ENCODE measurements around the gene UGT1A9. TPM values are rescaled to one million over a fixed set of nuclear protein-coding genes. Genes with fewer than 3 reads are reported as not detected.

Gene UGT1A9
- total and polyA plus RNA-seq, 2 of the 4 experiments (the other 2 are of a cell fraction), result not detected

DNA sequence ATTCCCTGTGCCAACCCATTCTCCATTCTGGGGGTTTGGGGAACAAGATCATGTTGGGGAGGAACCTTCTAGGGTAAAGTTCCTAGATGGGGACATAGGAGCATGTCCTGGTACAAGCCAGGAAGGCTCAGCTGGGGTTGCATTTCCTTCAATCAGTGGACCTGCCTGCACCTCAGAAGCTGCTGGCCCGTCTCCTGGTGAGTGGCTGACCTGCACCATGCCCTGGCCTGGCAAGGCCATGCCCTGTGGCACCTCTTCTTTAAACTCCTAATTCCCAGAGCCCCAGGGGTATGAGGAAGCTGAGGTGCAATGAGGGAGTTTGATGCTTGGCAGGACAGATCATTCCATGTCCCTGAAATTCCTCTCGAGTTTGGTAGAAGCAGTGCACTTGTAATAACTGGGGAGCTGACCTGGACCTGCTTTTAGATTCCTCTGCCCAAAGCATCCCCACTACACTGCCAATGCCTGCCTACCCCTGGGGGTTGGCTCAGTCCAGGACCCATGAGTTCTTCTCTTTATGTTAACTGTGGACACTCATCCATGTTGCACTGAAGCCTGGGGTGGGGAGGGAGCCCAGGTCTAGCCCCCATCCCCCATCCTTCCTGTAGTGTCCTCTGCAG, 131.7 kb downstream of the UGT1A9 start:
- H4K5ac ChIP-seq (ENCODE audit: low read depth, low read length), result no peak overlapping the region
- peaks cover 29% of the 10 kb centered on the region for H3K27me3 ChIP-seq (ENCODE audit: control insufficient read depth, insufficient read depth, low read length)
- H2BK5ac ChIP-seq (ENCODE audit: low read depth, low read length, poor library complexity, severe bottlenecking), result no peak overlapping the region
- H2BK20ac ChIP-seq (ENCODE audit: low read depth, low read length), result no peak overlapping the region
- in situ Hi-C loops (cut with MboI; ENCODE audit: low sequenced_read_pairs), result no loop called here
- no peak overlapping the region for H3K18ac ChIP-seq (ENCODE audit: low read depth, low read length)
- TF ChIP-seq, protein P1, sequence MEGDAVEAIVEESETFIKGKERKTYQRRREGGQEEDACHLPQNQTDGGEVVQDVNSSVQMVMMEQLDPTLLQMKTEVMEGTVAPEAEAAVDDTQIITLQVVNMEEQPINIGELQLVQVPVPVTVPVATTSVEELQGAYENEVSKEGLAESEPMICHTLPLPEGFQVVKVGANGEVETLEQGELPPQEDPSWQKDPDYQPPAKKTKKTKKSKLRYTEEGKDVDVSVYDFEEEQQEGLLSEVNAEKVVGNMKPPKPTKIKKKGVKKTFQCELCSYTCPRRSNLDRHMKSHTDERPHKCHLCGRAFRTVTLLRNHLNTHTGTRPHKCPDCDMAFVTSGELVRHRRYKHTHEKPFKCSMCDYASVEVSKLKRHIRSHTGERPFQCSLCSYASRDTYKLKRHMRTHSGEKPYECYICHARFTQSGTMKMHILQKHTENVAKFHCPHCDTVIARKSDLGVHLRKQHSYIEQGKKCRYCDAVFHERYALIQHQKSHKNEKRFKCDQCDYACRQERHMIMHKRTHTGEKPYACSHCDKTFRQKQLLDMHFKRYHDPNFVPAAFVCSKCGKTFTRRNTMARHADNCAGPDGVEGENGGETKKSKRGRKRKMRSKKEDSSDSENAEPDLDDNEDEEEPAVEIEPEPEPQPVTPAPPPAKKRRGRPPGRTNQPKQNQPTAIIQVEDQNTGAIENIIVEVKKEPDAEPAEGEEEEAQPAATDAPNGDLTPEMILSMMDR (conservative IDR thresholded peaks at IDR 0.05; ENCODE audit: low read depth, low read length), result no peak
- no peak for TF ChIP-seq NFE2L2 (IDR thresholded peaks at IDR 0.05; ENCODE audit: low read depth, low read length)
- TF ChIP-seq RAD21 (IDR thresholded peaks at IDR 0.05; ENCODE audit: low read length), result no peak
- H3K23ac ChIP-seq (ENCODE audit: low read depth, low read length), result no peak overlapping the region
- no peak overlapping the region for H4K91ac ChIP-seq (ENCODE audit: insufficient read depth, low read depth, low read length)
- H3K36me3 ChIP-seq (ENCODE audit: control insufficient read depth, insufficient read depth, low read length), result no peaks in the 10 kb centered on the region
- H2BK15ac ChIP-seq (ENCODE audit: low read depth, low read length), result no peak overlapping the region
- H2AFZ ChIP-seq (replicated peaks; ENCODE audit: low read length, poor library complexity), result no peak overlapping the region
- POLR2A ChIA-PET (ENCODE audit: unreplicated experiment), result no interaction called here
- dilution Hi-C loops (cut with HindIII; ENCODE audit: low sequenced_read_pairs, unreplicated experiment), result no loop called here
- H2AK5ac ChIP-seq (ENCODE audit: low read depth, low read length), result no peak overlapping the region
- DNase-seq (no peak), ATAC-seq (ENCODE audit: low read depth) (no peak)
- H3K56ac ChIP-seq (ENCODE audit: extremely low read depth, insufficient read depth, low read length), result no peak overlapping the region
- H2BK120ac ChIP-seq (ENCODE audit: low read depth, low read length), result no peak overlapping the region
- no peak overlapping the region for H3K4ac ChIP-seq (ENCODE audit: low read depth, low read length)
- H3K9ac ChIP-seq (ENCODE audit: low read depth, low read length), result no peak overlapping the region
- H3K4me2 ChIP-seq (ENCODE audit: low read depth, low read length), result no peak overlapping the region
- no CpG with 5 or more reads among the region's 2 CpGs for WGBS, 2 experiments (ENCODE audit: extremely low coverage in 2 of 2, insufficient read length in 1 of 2)
- no peak overlapping the region for H4K8ac ChIP-seq (ENCODE audit: low read depth in 2 of 2, low read length in 2 of 2)
- no TSS peak for BruUV-seq (replicated peaks)
- no peaks in the 10 kb centered on the region for H3K9me1 ChIP-seq (ENCODE audit: insufficient read depth, low read length)
- no peaks in the 10 kb centered on the region; the same call in 1 of the 2 replicates for H3K9me3 ChIP-seq (ENCODE audit: control insufficient read depth, insufficient read depth, low read length)
- no peak overlapping the region for H2AK9ac ChIP-seq (replicated peaks; ENCODE audit: low read depth, low read length, poor library complexity)
- no peaks in the 10 kb centered on the region for H3K79me1 ChIP-seq (ENCODE audit: low read depth in 1 of 2, low read length in 2 of 2)
- H3K4me1 ChIP-seq (ENCODE audit: control insufficient read depth, insufficient read depth, low read length), result no peaks in the 10 kb centered on the region
- H3K4me3 ChIP-seq (ENCODE audit: insufficient read depth, low read depth, low read length), result no peak overlapping the region
- CTCF ChIA-PET, result no interaction called here
- H3K27ac ChIP-seq (ENCODE audit: insufficient read depth, low read length), result no peak overlapping the region
- H4K20me1 ChIP-seq (ENCODE audit: insufficient read depth, low read length), result no peaks in the 10 kb centered on the region
- intact Hi-C loops (cut with micrococcal nuclease), result no loop called here
- H3K14ac ChIP-seq (replicated peaks; ENCODE audit: low read depth, low read length), result no peak overlapping the region
